Measurements from ENCODE around the gene XRCC3. TPM values are rescaled to one million over a fixed set of nuclear protein-coding genes. Genes with fewer than 3 reads are reported as not detected.
A peak's percentile ranks its signal among the peaks of the same experiment; 100 is the strongest.
"Not testable (repeated sequence)": the region's sequence is repeated elsewhere in the genome, so short reads cannot be mapped to it uniquely, and the experiment has no call there.

Gene XRCC3
- total and polyA plus RNA-seq, 4 donors: 1.0 to 8.6 (median 5.2) TPM

DNA sequence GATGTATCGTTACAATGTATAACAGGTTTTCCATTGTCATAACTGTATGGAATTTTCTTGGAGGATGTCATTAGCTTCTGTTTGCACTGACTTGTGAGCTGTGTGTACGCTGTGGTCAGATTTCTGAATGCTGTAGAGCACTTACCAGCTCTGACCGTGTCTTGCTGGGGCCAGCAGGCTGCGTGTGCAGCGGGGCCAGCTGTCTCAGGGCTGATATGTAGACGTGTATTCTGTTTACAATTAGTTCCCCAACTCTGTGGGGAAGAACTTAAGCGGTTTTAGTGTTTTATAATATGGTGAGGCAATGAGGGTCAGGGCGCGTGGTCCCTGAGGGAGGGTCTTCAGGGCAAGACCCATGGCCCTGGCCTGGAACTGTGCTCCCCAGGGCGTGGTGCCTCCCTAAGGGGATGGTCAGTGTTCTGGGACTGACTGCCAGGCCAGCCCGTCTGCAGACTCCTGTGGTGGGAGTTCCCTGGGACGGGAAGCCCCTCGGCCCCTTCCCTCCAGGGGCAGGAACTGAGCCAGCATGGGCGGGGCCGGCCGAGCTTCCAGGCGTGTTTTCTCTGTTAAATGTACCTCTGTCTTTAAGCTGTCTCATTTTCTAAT is 18.7 kb downstream of the XRCC3 start:
- peak in 1 of 2 donors; percentile 80 for DNase-seq
- H3K4me1 ChIP-seq (ENCODE audit: control insufficient read depth in 1 of 2, insufficient read depth in 2 of 2, low read length in 2 of 2): no peaks in the 10 kb centered on the region

DNA sequence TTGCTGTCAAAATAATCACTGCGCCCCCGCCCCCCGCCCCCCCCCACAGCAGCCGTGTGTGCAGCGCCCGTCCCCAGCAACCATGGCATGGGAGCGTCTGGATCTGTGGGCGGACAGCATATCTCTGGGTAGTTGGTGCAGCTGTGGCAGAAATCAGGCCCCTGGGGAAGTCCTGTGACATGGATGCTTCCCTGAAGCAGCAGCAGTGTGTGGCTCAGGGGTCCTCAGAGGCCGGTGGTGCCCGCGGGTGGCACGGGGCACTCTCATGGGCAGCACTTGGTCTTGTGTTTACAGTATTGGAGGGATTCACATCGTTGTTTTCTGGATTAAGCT is 19.2 kb downstream of the XRCC3 start:
- 34 to 38% methylated on average over 12 to 13 of the region's 13 CpGs for WGBS, 2 donors
- Histone ChIP-seq H3K36me3 (ENCODE audit: control insufficient read depth in 1 of 2, insufficient read depth in 2 of 2, low read length in 1 of 2) (peaks cover 0 to 9% of the 10 kb centered on the region in 2 donors), H3K4me3 (ENCODE audit: low read length in 2 of 2) (no peak overlapping the region), H3K9me3 (ENCODE audit: control insufficient read depth, low read length) (no peaks in the 10 kb centered on the region), H3K27me3 (ENCODE audit: control insufficient read depth in 1 of 2, insufficient read depth in 2 of 2, low read length in 1 of 2) (no peaks in the 10 kb centered on the region), H3K27ac (ENCODE audit: low read depth in 1 of 2, low read length in 2 of 2) (no peak overlapping the region), H3K4me1 (ENCODE audit: control insufficient read depth in 1 of 2, insufficient read depth in 2 of 2, low read length in 2 of 2) (no peaks in the 10 kb centered on the region)
- ATAC-seq (ENCODE audit: low FRiP score) (no peak), DNase-seq (peak in 1 of 2 donors; percentile 54)
- intact Hi-C loops (cut with DNase I): no loop called here

More for the DNA sequence above, 18.7 kb downstream of the XRCC3 start:
- H3K36me3 ChIP-seq (ENCODE audit: control insufficient read depth in 1 of 2, insufficient read depth in 2 of 2, low read length in 1 of 2): peaks cover 0 to 9% of the 10 kb centered on the region in 2 donors
- intact Hi-C loops (cut with DNase I): no loop called here
- no peaks in the 10 kb centered on the region for H3K27me3 ChIP-seq (ENCODE audit: control insufficient read depth in 1 of 2, insufficient read depth in 2 of 2, low read length in 1 of 2)
- H3K9me3 ChIP-seq (ENCODE audit: control insufficient read depth, low read length): no peaks in the 10 kb centered on the region
- WGBS, 2 donors: 6 to 12% methylated on average over 17 of the region's 17 CpGs
- H3K4me3 ChIP-seq (ENCODE audit: low read length in 2 of 2): no peak overlapping the region
- peak; percentile 58 for ATAC-seq (ENCODE audit: low FRiP score)
- H3K27ac ChIP-seq (ENCODE audit: low read depth in 1 of 2, low read length in 2 of 2): peak overlapping the region in 1 of 2 donors; percentile 0

DNA sequence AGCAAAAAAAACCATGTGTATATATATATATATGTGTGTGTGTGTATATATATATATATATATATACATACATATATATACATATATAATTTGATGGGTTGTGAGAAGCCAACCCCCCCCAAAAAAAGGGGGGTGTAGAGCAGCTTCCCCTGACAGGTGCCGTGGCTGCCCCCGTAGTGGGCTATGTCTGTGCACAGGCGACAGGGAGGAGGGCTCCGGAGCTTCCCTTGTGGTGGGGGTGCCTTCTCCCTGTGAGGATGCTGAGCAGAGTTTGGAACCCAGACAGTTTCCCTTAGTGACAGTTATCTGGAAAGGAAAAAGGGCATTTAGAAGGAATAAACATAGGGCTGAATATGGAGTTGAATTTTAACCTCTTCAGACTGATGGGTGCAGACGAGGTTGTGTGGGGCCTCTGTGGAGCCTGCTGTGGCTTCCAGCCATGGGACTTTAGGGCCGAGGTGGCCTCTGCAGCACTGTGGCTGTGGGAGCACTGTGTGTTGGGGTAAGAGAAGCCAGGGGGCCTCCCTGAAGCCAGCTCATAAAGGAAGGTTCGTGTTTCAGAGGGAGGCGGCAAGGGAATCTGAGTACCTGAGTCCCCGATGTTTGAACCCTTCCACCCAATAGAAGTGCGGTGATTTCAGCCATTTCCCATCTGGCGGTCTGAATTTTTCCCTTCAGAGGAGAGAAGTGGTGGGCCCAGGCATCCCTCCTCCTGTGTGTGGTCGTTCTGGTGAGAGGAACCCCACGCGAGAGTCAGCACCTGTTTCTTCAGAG is 19.8 kb downstream of the XRCC3 start:
- Histone ChIP-seq H3K36me3 (ENCODE audit: control insufficient read depth in 1 of 2, insufficient read depth in 2 of 2, low read length in 1 of 2) (peaks cover 0 to 9% of the 10 kb centered on the region in 2 donors), H3K27ac (ENCODE audit: low read depth in 1 of 2, low read length in 2 of 2) (no peak overlapping the region)
- 55 to 62% methylated on average over 14 of the region's 14 CpGs for WGBS, 2 donors

DNA sequence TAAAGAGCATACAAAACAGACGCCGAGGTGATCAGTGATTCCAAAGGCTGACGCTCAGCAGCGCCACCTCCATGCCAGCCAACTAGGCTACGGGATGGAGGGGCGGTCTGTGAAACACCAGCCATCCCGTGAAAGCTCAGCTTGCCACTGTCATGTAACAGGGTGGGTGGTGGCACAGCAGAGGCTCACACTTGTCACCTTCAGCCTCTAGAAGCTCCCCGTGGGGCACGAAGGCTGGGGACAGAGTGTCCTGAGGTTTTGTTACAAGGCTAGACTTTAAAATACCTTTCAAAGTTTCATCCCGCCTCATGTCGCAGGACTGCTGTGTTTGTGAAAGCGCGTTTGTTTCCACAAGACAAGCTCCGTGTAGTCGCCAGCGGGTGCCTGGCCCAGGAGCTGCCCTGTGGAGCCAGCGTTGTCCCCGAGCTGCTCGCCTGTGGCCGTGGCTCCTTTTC is 20.7 kb downstream of the XRCC3 start:
- no peak for ATAC-seq (ENCODE audit: low FRiP score)
- Histone ChIP-seq H3K36me3 (ENCODE audit: control insufficient read depth in 1 of 2, insufficient read depth in 2 of 2, low read length in 1 of 2) (peaks cover 0 to 11% of the 10 kb centered on the region in 2 donors), H3K4me3 (ENCODE audit: low read length in 2 of 2) (no peak overlapping the region), H3K27ac (ENCODE audit: low read depth in 1 of 2, low read length in 2 of 2) (no peak overlapping the region), H3K27me3 (ENCODE audit: control insufficient read depth in 1 of 2, insufficient read depth in 2 of 2, low read length in 1 of 2) (no peaks in the 10 kb centered on the region), H3K4me1 (ENCODE audit: control insufficient read depth in 1 of 2, insufficient read depth in 2 of 2, low read length in 2 of 2) (no peaks in the 10 kb centered on the region), H3K9me3 (ENCODE audit: control insufficient read depth, low read length) (no peaks in the 10 kb centered on the region)
- DNase-seq: peak in 1 of 2 donors; percentile 56
- intact Hi-C loops (cut with DNase I): no loop called here
- WGBS, 2 donors: 86 to 89% methylated on average over 20 of the region's 20 CpGs

More for the DNA sequence above, 19.8 kb downstream of the XRCC3 start:
- intact Hi-C loops (cut with DNase I): no loop called here
- no peak overlapping the region for H3K4me3 ChIP-seq (ENCODE audit: low read length in 2 of 2)
- peak in 1 of 2 donors; percentile 65 for DNase-seq
- H3K9me3 ChIP-seq (ENCODE audit: control insufficient read depth, low read length): no peaks in the 10 kb centered on the region
- no peak for ATAC-seq (ENCODE audit: low FRiP score)
- H3K27me3 ChIP-seq (ENCODE audit: control insufficient read depth in 1 of 2, insufficient read depth in 2 of 2, low read length in 1 of 2): no peaks in the 10 kb centered on the region
- H3K4me1 ChIP-seq (ENCODE audit: control insufficient read depth in 1 of 2, insufficient read depth in 2 of 2, low read length in 2 of 2): no peaks in the 10 kb centered on the region

DNA sequence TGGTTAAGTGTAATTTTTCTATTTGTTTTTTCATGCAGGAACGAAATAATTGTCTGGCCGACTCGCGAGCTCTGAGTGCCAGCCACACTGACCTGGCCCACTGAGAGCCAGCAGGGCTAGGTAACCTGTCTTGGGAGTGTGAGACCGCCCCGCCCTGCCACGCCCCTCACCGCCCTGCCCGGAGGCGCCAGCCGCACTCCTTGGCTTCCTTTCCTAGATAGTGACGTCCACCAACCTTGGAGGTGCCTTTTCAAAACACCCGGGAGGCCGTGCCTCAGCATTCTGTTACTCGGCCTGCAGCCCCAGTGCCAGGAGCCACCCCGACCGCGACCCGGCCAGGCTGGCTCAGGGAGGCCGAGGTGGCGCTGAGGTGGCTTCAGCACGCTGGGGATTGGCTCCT is 21.7 kb downstream of the XRCC3 start:
- DNase-seq (peak in 1 of 2 donors; percentile 62), ATAC-seq (ENCODE audit: low FRiP score) (no peak)
- 84 to 85% methylated on average over 22 of the region's 22 CpGs for WGBS, 2 donors
- Histone ChIP-seq H3K27me3 (ENCODE audit: control insufficient read depth in 1 of 2, insufficient read depth in 2 of 2, low read length in 1 of 2) (no peaks in the 10 kb centered on the region), H3K9me3 (ENCODE audit: control insufficient read depth, low read length) (no peaks in the 10 kb centered on the region), H3K4me3 (ENCODE audit: low read length in 2 of 2) (no peak overlapping the region), H3K27ac (ENCODE audit: low read depth in 1 of 2, low read length in 2 of 2) (no peak overlapping the region), H3K36me3 (ENCODE audit: control insufficient read depth in 1 of 2, insufficient read depth in 2 of 2, low read length in 1 of 2) (peaks cover 0 to 11% of the 10 kb centered on the region in 2 donors), H3K4me1 (ENCODE audit: control insufficient read depth in 1 of 2, insufficient read depth in 2 of 2, low read length in 2 of 2) (no peaks in the 10 kb centered on the region)
- intact Hi-C loops (cut with DNase I): no loop called here

DNA sequence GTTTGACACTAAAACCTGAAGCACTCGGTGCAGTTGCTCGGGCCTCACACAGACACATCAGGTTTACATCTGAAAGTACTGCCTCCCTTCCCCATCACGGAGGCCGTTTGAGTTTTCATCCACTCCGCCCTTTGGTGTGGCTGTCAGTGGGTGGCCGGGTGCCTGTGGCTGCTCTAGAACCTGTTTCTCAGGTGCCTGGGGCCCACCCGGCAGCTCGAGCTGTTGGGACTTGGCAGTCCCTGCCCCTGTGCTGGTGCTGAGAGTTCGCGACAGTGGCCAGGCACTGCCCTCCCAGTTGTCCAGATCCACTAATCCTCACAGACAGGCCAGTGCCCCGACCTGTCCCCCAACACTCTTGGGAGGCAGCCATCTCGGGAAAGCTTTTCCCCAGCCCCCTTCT is 22.4 kb downstream of the XRCC3 start:
- ATAC-seq (ENCODE audit: low FRiP score) (no peak), DNase-seq (peak in 1 of 2 donors; percentile 37)
- Histone ChIP-seq H3K9me3 (ENCODE audit: control insufficient read depth, low read length) (no peaks in the 10 kb centered on the region), H3K36me3 (ENCODE audit: control insufficient read depth in 1 of 2, insufficient read depth in 2 of 2, low read length in 1 of 2) (peaks cover 0 to 11% of the 10 kb centered on the region in 2 donors), H3K4me3 (ENCODE audit: low read length in 2 of 2) (no peak overlapping the region), H3K27me3 (ENCODE audit: control insufficient read depth in 1 of 2, insufficient read depth in 2 of 2, low read length in 1 of 2) (no peaks in the 10 kb centered on the region), H3K4me1 (ENCODE audit: control insufficient read depth in 1 of 2, insufficient read depth in 2 of 2, low read length in 2 of 2) (no peaks in the 10 kb centered on the region), H3K27ac (ENCODE audit: low read depth in 1 of 2, low read length in 2 of 2) (no peak overlapping the region)
- 80 to 82% methylated on average over 12 of the region's 12 CpGs for WGBS, 2 donors
- intact Hi-C loops (cut with DNase I): no loop called here

DNA sequence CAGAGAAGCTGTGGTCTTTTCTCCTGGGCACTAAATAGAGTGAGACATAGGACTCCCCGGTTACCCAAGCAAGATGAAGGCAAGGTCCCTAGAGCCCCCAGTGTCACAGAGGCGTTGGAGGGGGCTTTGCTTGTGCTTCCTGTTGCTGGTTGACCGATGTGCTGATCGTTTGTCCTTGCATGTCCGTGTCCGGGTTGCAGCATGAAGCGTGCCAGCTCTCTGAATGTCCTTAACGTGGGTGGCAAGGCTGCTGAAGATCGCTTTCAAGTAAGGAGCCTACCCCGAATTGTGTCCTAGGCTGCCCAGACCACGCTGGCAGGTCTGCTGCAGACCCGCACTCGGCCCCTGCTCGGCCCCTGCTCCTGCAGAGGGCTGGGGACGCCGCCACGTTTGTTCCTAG is 23.1 kb downstream of the XRCC3 start:
- H3K4me1 ChIP-seq (ENCODE audit: control insufficient read depth in 1 of 2, insufficient read depth in 2 of 2, low read length in 2 of 2): no peaks in the 10 kb centered on the region
- H3K27ac ChIP-seq (ENCODE audit: low read depth in 1 of 2, low read length in 2 of 2): no peak overlapping the region
- H3K4me3 ChIP-seq (ENCODE audit: low read length in 2 of 2): no peak overlapping the region
- H3K36me3 ChIP-seq (ENCODE audit: control insufficient read depth in 1 of 2, insufficient read depth in 2 of 2, low read length in 1 of 2): peaks cover 0 to 11% of the 10 kb centered on the region in 2 donors
- WGBS, 2 donors: 91 to 92% methylated on average over 17 of the region's 17 CpGs
- intact Hi-C loops (cut with DNase I): no loop called here
- no peaks in the 10 kb centered on the region for H3K27me3 ChIP-seq (ENCODE audit: control insufficient read depth in 1 of 2, insufficient read depth in 2 of 2, low read length in 1 of 2)
- DNase-seq: peak in 1 of 2 donors; percentile 55
- ATAC-seq (ENCODE audit: low FRiP score): no peak
- H3K9me3 ChIP-seq (ENCODE audit: control insufficient read depth, low read length): no peaks in the 10 kb centered on the region

DNA sequence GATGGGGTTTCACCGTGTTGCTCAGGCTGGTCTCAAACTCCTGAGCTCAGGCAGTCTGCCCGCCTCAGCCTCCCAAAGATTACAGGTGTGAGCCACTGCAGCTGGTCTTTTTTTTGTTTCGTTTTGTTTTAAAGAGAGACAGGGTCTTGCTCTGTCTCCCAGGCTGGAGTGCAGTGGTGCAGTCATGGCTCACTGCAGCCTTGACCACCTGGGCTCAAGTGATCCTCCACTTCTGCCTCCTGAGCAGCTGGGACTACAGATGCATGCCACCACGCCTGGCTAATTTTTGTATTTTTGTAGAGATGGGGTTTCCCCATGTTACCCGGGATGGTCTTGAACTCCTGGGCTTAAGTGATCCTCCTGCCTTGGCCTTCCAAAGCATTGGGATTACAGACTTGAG is 23.6 kb downstream of the XRCC3 start:
- 89 to 90% methylated on average over 5 of the region's 5 CpGs for WGBS, 2 donors
- DNase-seq: peak in 1 of 2 donors; percentile 25
- H3K36me3 ChIP-seq (ENCODE audit: control insufficient read depth in 1 of 2, insufficient read depth in 2 of 2, low read length in 1 of 2): peaks cover 0 to 11% of the 10 kb centered on the region in 2 donors
- ATAC-seq (ENCODE audit: low FRiP score); H3K27ac ChIP-seq (ENCODE audit: low read depth in 1 of 2, low read length in 2 of 2); H3K4me1 ChIP-seq (ENCODE audit: control insufficient read depth in 1 of 2, insufficient read depth in 2 of 2, low read length in 2 of 2); H3K4me3 ChIP-seq (ENCODE audit: low read length in 2 of 2); H3K27me3 ChIP-seq (ENCODE audit: control insufficient read depth in 1 of 2, insufficient read depth in 2 of 2, low read length in 1 of 2); intact Hi-C loops (cut with DNase I); H3K9me3 ChIP-seq (ENCODE audit: control insufficient read depth, low read length): not testable (repeated sequence)

DNA sequence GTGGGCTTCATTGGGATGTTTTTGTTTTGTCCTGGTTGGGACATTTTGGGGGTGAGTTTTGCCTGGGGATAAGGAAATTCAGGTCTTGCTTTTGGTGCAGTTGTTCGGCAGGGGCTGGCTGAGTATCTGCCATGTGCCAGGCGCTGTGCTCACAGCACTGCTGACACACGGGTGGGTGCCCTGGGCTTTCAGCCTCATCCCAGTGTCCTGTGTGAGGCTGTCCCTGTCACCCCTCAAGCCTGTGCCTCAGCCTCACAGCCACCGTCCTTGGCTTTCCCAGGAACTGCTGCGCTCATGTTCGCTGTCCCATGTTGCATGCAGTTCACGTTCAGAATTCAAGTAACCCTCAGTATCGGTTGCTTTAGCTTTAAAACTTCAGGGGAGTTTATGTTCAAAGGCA is 24.9 kb downstream of the XRCC3 start:
- ATAC-seq (ENCODE audit: low FRiP score): no peak
- Histone ChIP-seq H3K27me3 (ENCODE audit: control insufficient read depth in 1 of 2, insufficient read depth in 2 of 2, low read length in 1 of 2) (no peaks in the 10 kb centered on the region), H3K36me3 (ENCODE audit: control insufficient read depth in 1 of 2, insufficient read depth in 2 of 2, low read length in 1 of 2) (peaks cover 0 to 14% of the 10 kb centered on the region in 2 donors), H3K4me1 (ENCODE audit: control insufficient read depth in 1 of 2, insufficient read depth in 2 of 2, low read length in 2 of 2) (no peaks in the 10 kb centered on the region), H3K27ac (ENCODE audit: low read depth in 1 of 2, low read length in 2 of 2) (no peak overlapping the region), H3K9me3 (ENCODE audit: control insufficient read depth, low read length) (no peaks in the 10 kb centered on the region), H3K4me3 (ENCODE audit: low read length in 2 of 2) (no peak overlapping the region)
- 87 to 89% methylated on average over 8 of the region's 8 CpGs for WGBS, 2 donors
- intact Hi-C loops (cut with DNase I): no loop called here
- DNase-seq: peak in 1 of 2 donors; percentile 40
